ENCODE results near the gene ACOT13. TPM values are rescaled to one million over a fixed set of nuclear protein-coding genes. Genes with fewer than 3 reads are reported as not detected.

ACOT13 gene
- total and polyA plus RNA-seq, 2 experiments from 2014 or later, result 30.1 to 61.6 TPM

DNA sequence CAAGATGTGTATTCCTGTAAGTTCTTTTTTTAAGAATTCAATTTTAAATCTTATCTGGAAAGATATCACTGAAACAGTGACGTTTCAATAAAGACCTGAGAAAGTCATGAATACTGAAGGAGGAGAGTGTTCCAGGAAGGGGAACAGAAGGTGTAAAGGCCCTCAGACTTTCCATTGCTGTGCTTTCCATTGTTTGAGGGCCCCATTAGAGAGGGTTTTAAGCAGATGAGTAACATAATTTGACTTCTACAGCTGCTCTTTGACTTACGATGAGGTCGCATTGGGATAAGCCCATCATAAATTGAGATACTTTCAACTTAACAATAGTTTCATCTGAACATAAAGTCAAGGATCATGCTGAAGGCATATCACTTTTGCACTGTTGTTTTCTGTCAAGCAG, 24.7 kb downstream of the ACOT13 start:
- no peaks in the 10 kb centered on the region for H3K27me3 ChIP-seq
- H2AFZ ChIP-seq, result no peak overlapping the region
- no peak for TF ChIP-seq EZH2 (IDR thresholded peaks at IDR 0.05; ENCODE audit: borderline replicate concordance)
- TF ChIP-seq CTCF (IDR thresholded peaks at IDR 0.05; ENCODE audit: poor library complexity), result no peak
- no peak for TF ChIP-seq EZH2phosphoT487 (IDR thresholded peaks at IDR 0.05; ENCODE audit: low read depth, severe bottlenecking, unreplicated experiment)
- no peaks in the 10 kb centered on the region for H4K20me1 ChIP-seq (ENCODE audit: insufficient read depth, poor library complexity, severe bottlenecking)
- DNase-seq (ENCODE audit: low spot score), result no peak
- H3K79me2 ChIP-seq, result no peaks in the 10 kb centered on the region
- no peaks in the 10 kb centered on the region for H3K9me2 ChIP-seq (replicated peaks; ENCODE audit: insufficient read depth)
- no peak overlapping the region for H3K4me3 ChIP-seq
- no peak overlapping the region for H3K4me2 ChIP-seq
- H3K27ac ChIP-seq, result no peak overlapping the region
- 94% methylated on average over 3 of the region's 3 CpGs for WGBS (ENCODE audit: low lambda C conversion rate, missing lambda C conversion rate)
- no peaks in the 10 kb centered on the region for H3K9me3 ChIP-seq (ENCODE audit: low read depth)
- H3K36me3 ChIP-seq (replicated peaks; ENCODE audit: insufficient read depth, low read depth), result no peaks in the 10 kb centered on the region
- H3K4me1 ChIP-seq (ENCODE audit: insufficient read depth), result no peaks in the 10 kb centered on the region

DNA sequence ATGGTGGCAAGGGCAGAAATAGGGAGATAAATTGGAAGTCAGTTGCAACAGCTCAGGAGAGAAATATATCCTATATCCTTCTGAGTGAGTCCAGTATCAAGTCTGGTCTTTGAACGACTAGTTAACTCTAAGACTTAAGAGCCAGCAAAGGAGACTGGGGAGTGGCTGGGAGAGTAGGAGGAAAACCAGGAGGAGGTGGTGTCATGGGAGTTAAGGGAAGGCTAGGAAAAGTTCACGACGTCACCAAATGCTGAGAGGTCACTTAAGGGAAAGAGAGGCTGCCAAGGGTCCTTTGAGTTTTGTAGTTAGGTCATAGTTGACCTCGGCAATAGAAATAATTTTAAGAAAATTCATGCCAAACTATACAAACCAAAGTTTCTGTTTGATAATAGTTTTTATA, 25.1 kb downstream of the ACOT13 start:
- Histone ChIP-seq H3K9me2 (replicated peaks; ENCODE audit: insufficient read depth) (no peaks in the 10 kb centered on the region), H3K9me3 (ENCODE audit: low read depth) (no peaks in the 10 kb centered on the region), H4K20me1 (ENCODE audit: insufficient read depth, poor library complexity, severe bottlenecking) (no peaks in the 10 kb centered on the region), H3K27me3 (no peaks in the 10 kb centered on the region), H3K27ac (no peak overlapping the region), H3K4me3 (no peak overlapping the region), H3K79me2 (no peaks in the 10 kb centered on the region), H2AFZ (no peak overlapping the region), H3K4me2 (no peak overlapping the region), H3K4me1 (ENCODE audit: insufficient read depth) (no peaks in the 10 kb centered on the region), H3K36me3 (replicated peaks; ENCODE audit: insufficient read depth, low read depth) (no peaks in the 10 kb centered on the region)
- TF ChIP-seq CTCF (IDR thresholded peaks at IDR 0.05; ENCODE audit: poor library complexity) (no peak), EZH2phosphoT487 (IDR thresholded peaks at IDR 0.05; ENCODE audit: low read depth, severe bottlenecking, unreplicated experiment) (no peak), EZH2 (IDR thresholded peaks at IDR 0.05; ENCODE audit: borderline replicate concordance) (no peak)
- 86% methylated on average over 4 of the region's 4 CpGs for WGBS (ENCODE audit: low lambda C conversion rate, missing lambda C conversion rate)
- no peak for DNase-seq (ENCODE audit: low spot score)

DNA sequence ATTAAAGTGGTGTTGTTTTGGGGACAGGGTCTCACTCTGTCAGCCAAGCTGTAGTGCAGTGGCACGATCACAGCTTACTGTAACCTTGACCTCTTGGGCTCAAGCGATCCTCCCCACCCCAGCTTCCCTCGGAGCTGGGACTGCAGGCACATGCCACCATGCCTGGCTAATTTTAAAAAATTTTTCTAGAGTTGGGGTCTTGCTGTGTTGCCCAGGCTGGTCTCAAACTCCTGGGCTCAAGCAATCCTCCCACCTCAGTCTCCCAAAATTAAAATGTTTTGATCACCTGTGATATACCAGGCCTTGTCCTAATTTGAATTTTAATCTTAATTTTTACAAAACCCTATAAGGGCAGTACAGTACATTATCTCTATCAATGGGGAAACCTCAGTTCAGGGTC, 25.5 kb downstream of the ACOT13 start:
- no peak for DNase-seq (ENCODE audit: low spot score)
- Histone ChIP-seq H3K9me3 (ENCODE audit: low read depth) (no peaks in the 10 kb centered on the region), H3K36me3 (replicated peaks; ENCODE audit: insufficient read depth, low read depth) (no peaks in the 10 kb centered on the region), H3K27ac (no peak overlapping the region), H3K4me3 (no peak overlapping the region), H2AFZ (no peak overlapping the region), H3K4me1 (ENCODE audit: insufficient read depth) (no peaks in the 10 kb centered on the region), H4K20me1 (ENCODE audit: insufficient read depth, poor library complexity, severe bottlenecking) (no peaks in the 10 kb centered on the region), H3K27me3 (no peaks in the 10 kb centered on the region), H3K79me2 (no peaks in the 10 kb centered on the region), H3K4me2 (no peak overlapping the region), H3K9me2 (replicated peaks; ENCODE audit: insufficient read depth) (no peaks in the 10 kb centered on the region)
- 90% methylated on average over 3 of the region's 3 CpGs for WGBS (ENCODE audit: low lambda C conversion rate, missing lambda C conversion rate)
- no peak for TF ChIP-seq CTCF (IDR thresholded peaks at IDR 0.05; ENCODE audit: poor library complexity)
- TF ChIP-seq EZH2phosphoT487 (IDR thresholded peaks at IDR 0.05; ENCODE audit: low read depth, severe bottlenecking, unreplicated experiment), result no peak
- TF ChIP-seq EZH2 (IDR thresholded peaks at IDR 0.05; ENCODE audit: borderline replicate concordance), result no peak

Measured in hepatocyte (in vitro differentiated cells).